ENCODE measurements around the gene ZNF385B. TPM values are rescaled to one million over a fixed set of nuclear protein-coding genes. Genes with fewer than 3 reads are reported as not detected.
"Not testable (repeated sequence)": the region's sequence is repeated elsewhere in the genome, so short reads cannot be mapped to it uniquely, and the experiment has no call there.

Gene ZNF385B
- total and polyA plus RNA-seq, 12 donors = 2.0 to 15.3 (median 8.4) TPM

DNA sequence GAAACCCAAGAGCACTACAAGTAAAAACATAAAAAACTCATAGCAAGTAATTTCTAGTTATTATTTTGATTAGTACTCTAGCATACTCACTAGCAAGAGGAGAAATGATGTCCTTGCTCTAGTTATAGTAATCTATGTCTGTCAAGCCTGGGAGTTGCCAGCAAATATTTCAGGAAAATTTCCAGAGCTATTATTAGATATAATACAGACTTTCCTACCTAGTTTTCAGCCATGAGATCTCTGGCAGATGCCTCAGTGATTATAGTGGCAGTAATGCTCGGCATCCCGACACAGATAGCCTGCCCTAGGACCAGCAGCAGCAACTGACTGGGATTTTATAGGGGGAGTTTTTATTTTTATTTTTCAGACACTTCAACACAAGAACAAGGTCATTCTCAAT, 224.4 kb downstream of the ZNF385B start:
- no peaks in the 10 kb centered on the region for H3K27me3 ChIP-seq
- WGBS, 4 donors = 13 to 36% (median 25%) methylated on average over 2 of the region's 2 CpGs
- H3K4me3 ChIP-seq = no peak overlapping the region
- TF ChIP-seq POLR2A (IDR thresholded peaks at IDR 0.05) = no peak
- TF ChIP-seq, protein P1, sequence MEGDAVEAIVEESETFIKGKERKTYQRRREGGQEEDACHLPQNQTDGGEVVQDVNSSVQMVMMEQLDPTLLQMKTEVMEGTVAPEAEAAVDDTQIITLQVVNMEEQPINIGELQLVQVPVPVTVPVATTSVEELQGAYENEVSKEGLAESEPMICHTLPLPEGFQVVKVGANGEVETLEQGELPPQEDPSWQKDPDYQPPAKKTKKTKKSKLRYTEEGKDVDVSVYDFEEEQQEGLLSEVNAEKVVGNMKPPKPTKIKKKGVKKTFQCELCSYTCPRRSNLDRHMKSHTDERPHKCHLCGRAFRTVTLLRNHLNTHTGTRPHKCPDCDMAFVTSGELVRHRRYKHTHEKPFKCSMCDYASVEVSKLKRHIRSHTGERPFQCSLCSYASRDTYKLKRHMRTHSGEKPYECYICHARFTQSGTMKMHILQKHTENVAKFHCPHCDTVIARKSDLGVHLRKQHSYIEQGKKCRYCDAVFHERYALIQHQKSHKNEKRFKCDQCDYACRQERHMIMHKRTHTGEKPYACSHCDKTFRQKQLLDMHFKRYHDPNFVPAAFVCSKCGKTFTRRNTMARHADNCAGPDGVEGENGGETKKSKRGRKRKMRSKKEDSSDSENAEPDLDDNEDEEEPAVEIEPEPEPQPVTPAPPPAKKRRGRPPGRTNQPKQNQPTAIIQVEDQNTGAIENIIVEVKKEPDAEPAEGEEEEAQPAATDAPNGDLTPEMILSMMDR (IDR thresholded peaks at IDR 0.05) = no peak
- no peaks in the 10 kb centered on the region for H3K36me3 ChIP-seq (replicated peaks in 1 of 2)
- DNase-seq = peak in 2 of 7 donors; percentile 9 to 18
- peaks cover 0 to 7% of the 10 kb centered on the region in 2 donors for H3K4me1 ChIP-seq (replicated peaks in 1 of 2)
- no peak overlapping the region for H3K27ac ChIP-seq
- H3K9me3 ChIP-seq (replicated peaks in 1 of 3) = no peaks in the 10 kb centered on the region
- intact Hi-C loops (cut with DNase I) = no loop called here

DNA sequence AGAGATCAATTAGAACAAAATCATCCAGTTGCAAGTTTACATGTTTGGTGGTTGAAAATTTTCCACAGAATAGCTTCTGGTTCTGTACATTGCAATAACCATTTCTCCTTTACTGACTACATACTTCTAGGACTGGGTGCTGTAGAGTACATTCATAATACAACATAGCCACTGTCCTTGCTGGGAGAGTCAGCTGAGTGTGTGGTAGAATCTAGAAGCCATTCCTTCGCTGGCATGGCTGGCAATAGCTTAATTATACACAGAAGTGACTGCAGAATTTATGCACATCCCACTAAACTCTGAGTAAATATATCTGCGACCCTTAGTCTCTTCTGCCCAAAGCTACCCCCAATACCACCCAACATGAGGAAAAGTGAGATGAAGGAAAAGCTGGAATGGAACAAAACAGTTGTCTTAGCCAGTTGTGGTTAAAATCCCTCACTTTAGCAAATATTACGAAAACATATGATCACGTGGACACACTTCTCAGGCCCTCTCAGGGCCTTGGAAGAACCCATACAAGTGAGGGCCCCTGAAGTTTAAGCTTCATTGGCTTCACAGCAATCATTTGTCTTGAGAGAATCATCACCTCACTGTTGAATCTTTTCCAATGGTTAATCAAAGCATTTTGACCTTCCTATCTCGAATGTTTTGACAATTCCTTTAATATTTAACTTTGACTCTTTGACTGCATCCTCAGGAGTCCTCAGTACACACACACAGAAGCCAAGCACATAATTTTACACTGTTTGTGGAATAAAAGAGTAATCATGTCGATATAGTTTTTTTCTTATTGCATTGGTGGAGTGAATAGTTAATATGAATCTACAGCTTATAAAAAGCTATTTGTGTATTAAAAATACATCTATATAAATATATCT, 225.1 kb downstream of the ZNF385B start:
- intact Hi-C loops (cut with DNase I) = no loop called here
- WGBS, 4 donors = 52 to 59% (median 55%) methylated on average over 6 of the region's 6 CpGs
- DNase-seq = no peak
- peaks cover 0 to 7% of the 10 kb centered on the region in 2 donors for H3K4me1 ChIP-seq (replicated peaks in 1 of 2)
- H3K4me3 ChIP-seq = no peak overlapping the region
- H3K27ac ChIP-seq = peak overlapping the region in 1 of 5 donors; percentile 11
- no peaks in the 10 kb centered on the region for H3K27me3 ChIP-seq
- TF ChIP-seq, protein P1 (IDR thresholded peaks at IDR 0.05) = no peak
- no peak for TF ChIP-seq POLR2A (IDR thresholded peaks at IDR 0.05)
- no peaks in the 10 kb centered on the region for H3K9me3 ChIP-seq (replicated peaks in 1 of 3)
- H3K36me3 ChIP-seq (replicated peaks in 1 of 2) = no peaks in the 10 kb centered on the region

DNA sequence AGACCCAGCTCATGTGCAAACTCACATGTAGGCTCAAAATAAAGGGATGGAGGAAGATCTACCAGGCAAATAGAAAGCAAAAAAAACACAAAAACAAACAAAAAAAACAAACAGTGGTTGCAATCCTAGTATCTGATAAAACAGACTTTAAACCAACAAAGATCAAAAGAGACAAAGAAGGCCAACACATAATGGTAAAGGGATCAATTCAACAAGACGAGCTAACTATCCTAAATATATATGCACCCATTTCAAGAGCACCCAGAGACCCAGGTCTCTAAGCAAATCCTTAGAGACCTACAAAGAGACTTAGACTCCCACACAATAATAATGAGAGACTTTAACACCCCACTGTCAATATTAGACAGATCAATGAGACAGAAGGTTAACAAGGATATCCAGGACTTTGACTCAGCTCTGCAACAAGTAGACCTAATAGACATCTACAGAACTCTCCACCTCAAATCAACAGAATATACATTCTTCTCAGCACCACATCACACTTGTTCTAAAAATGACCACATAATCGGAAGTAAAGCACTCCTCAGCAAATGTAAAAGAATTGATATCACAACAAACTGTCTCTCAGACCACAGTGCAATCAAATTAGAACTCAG, 229.5 kb downstream of the ZNF385B start:
- WGBS, 4 donors = 63 to 87% (median 72%) methylated on average over 2 of the region's 2 CpGs
- H3K4me1 ChIP-seq (replicated peaks in 1 of 2); DNase-seq; H3K27ac ChIP-seq; H3K27me3 ChIP-seq; intact Hi-C loops (cut with DNase I); H3K4me3 ChIP-seq; H3K36me3 ChIP-seq (replicated peaks in 1 of 2); H3K9me3 ChIP-seq (replicated peaks in 1 of 3): not testable (repeated sequence)

DNA sequence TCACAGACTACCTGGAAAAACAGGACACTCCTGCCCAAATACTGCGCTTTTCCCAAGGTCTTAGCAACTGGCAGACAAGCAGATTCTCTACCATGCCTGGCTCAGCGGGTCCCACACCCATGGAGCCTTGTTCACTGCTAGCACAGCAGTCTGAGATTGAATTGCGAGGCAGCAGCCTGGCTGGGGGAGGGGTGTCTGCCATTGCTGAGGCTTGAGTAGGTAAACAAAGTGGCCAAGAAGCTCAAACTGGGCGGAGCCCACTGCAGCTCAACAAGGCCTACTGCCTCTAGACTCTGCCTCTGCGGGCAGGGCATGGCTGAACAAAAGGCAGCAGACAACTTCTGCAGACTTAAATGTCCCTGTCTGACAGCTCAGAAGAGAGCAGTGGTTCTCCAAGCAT, 231.6 kb downstream of the ZNF385B start:
- H3K27me3 ChIP-seq; DNase-seq; H3K4me1 ChIP-seq (replicated peaks in 1 of 2); H3K36me3 ChIP-seq (replicated peaks in 1 of 2); intact Hi-C loops (cut with DNase I); H3K27ac ChIP-seq; H3K4me3 ChIP-seq; H3K9me3 ChIP-seq (replicated peaks in 1 of 3): not testable (repeated sequence)
- WGBS, 4 donors = 85 to 100% (median 94%) methylated on average over 2 to 5 of the region's 5 CpGs

DNA sequence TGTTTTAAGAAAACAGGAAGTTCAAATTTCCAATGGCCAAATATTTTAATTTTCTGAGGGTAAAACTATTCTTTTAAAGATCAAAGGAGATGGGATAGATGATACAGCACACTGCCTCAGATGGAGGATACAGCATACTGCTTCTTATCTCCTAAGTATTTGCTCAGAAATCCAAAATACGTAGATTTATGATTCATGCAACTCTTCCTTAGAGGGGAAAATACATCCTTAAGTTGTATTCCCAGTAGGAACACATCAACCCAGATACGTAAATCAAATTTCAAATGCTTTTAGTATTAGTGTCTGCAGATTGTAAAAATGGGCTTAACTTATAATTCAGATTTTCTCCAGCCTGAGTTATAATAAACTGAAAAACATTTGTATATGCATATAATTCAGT, 235.2 kb downstream of the ZNF385B start:
- no peaks in the 10 kb centered on the region for H3K9me3 ChIP-seq (replicated peaks in 1 of 3)
- no peak overlapping the region for H3K4me3 ChIP-seq
- H3K27me3 ChIP-seq = no peaks in the 10 kb centered on the region
- DNase-seq = no peak
- intact Hi-C loops (cut with DNase I) = no loop called here
- H3K36me3 ChIP-seq (replicated peaks in 1 of 2) = no peaks in the 10 kb centered on the region
- TF ChIP-seq POLR2A (IDR thresholded peaks at IDR 0.05) = no peak
- TF ChIP-seq, protein P1 (IDR thresholded peaks at IDR 0.05) = no peak
- 69 to 84% (median 82%) methylated on average over 2 of the region's 2 CpGs for WGBS, 4 donors
- peaks cover 0 to 5% of the 10 kb centered on the region in 2 donors for H3K4me1 ChIP-seq (replicated peaks in 1 of 2)
- no peak overlapping the region for H3K27ac ChIP-seq

All from adrenal gland (tissue), 12 donors.